Bronchial epithelial cell (primary cell): ENCODE results near the gene SIGLEC10. TPM values are rescaled to one million over a fixed set of nuclear protein-coding genes. Genes with fewer than 3 reads are reported as not detected.
A peak's percentile ranks its signal among the peaks of the same experiment; 100 is the strongest.
"Not testable (repeated sequence)": the region's sequence is repeated elsewhere in the genome, so short reads cannot be mapped to it uniquely, and the experiment has no call there.

Source experiments
- DNase-seq: peaks from one replicate; pipeline ENCODE4 v3.0.0-alpha.2; 2010; ENCODE audit warnings: low read depth
- FAIRE-seq: peaks from 2 replicates; lab custom pipeline; 2011; peaks lifted over from hg19 to GRCh38; lab: Jason Lieb, UNC
- H3K27me3 ChIP-seq: 2 replicates; pipeline ENCODE4 v1.5.1; 2011; ENCODE audit warnings: low read length; ENCODE audit not compliant: control insufficient read depth, insufficient read depth
- H3K36me3 ChIP-seq: 2 replicates; pipeline ENCODE4 v1.5.1; 2011; ENCODE audit warnings: low read length; ENCODE audit not compliant: control insufficient read depth, insufficient read depth
- H3K4me3 ChIP-seq: 2 replicates; pipeline ENCODE4 v1.5.1; 2011; ENCODE audit warnings: mild to moderate bottlenecking, low read depth, low read length, control low read depth
- total RNA-seq: library from RNA; depleted of rRNA; stranded (reverse); fragments of >200 nt; gene quantifications from 2 replicates; pipeline ENCODE4 v1.2.1, GENCODE V29; 2014
- TF ChIP-seq, protein P1 (sequence below): IDR thresholded peaks from 2 replicates; pipeline ENCODE4 v1.5.1; 2011; ENCODE audit warnings: mild to moderate bottlenecking, moderate library complexity, low read length, control low read depth, inconsistent platforms; ENCODE audit not compliant: insufficient read depth, severe bottlenecking

SIGLEC10 gene
- total RNA-seq, 1 donor from 2014 or later, result not detected

DNA sequence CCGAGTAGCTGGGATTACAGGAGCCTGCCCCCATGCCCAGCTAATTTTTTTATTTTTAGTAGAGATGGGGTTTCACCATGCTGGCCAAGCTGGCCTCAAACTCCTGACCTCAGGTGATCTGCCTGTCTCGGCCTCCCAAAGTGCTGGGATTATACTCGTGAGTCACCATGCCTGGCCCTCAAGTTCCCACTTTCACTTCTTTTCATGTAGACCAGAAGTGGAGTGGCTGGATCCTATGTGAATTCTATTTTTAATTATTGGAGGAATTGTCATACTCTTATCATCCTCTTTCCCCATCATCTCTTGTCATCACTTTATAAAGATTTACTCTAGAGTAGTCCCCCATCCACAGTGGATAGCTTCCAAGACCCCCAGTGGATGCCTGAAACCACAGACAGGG lies 12.8 kb upstream of the SIGLEC10 start:
- H3K36me3 ChIP-seq, result no peaks in the 10 kb centered on the region
- no peak overlapping the region for H3K4me3 ChIP-seq
- DNase-seq, result no peak
- no peak for FAIRE-seq
- TF ChIP-seq, protein P1, sequence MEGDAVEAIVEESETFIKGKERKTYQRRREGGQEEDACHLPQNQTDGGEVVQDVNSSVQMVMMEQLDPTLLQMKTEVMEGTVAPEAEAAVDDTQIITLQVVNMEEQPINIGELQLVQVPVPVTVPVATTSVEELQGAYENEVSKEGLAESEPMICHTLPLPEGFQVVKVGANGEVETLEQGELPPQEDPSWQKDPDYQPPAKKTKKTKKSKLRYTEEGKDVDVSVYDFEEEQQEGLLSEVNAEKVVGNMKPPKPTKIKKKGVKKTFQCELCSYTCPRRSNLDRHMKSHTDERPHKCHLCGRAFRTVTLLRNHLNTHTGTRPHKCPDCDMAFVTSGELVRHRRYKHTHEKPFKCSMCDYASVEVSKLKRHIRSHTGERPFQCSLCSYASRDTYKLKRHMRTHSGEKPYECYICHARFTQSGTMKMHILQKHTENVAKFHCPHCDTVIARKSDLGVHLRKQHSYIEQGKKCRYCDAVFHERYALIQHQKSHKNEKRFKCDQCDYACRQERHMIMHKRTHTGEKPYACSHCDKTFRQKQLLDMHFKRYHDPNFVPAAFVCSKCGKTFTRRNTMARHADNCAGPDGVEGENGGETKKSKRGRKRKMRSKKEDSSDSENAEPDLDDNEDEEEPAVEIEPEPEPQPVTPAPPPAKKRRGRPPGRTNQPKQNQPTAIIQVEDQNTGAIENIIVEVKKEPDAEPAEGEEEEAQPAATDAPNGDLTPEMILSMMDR, result no peak
- no peaks in the 10 kb centered on the region for H3K27me3 ChIP-seq

DNA sequence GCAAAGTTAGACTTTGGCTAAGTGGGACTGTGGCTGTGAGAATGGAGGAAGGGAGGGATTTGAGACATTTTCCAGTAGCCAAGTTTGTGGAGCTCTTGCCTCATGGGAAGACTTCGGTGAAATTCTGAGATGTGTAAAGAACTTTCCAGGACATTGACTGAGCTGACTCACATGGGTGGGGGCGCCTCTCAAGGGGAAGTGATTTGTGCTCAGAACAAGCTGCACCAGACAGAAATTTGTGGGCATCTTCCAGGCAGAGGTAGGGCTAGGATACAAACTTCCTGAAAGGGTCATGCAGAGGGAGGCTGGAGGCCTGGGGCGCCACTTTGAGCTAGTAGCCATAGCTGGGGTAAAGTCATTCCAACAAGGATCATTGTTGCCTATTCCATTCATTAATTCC lies 9.8 kb upstream of the SIGLEC10 start:
- TF ChIP-seq, protein P1, result no peak
- H3K4me3 ChIP-seq, result no peak overlapping the region
- no peaks in the 10 kb centered on the region for H3K27me3 ChIP-seq
- FAIRE-seq, result no peak
- DNase-seq, result no peak
- no peaks in the 10 kb centered on the region for H3K36me3 ChIP-seq

DNA sequence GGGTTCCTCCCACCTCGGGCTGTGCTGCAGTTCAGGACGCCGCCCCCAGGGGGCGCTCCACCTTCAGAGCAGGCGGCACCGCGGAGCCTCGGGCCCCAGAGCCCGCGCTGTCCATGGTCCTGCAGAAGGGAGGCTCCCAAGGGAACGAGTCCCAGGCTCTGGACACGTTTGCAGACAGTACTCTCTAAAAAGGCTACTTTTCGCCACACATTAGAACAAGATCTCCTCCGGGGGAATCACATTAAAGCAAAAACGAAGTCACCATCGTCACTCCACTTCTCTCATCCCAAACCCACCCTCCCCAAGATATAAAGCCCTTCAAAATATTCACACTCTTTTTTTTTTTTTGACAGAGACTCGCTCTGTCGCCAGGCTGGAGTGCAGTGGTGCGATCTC lies 4.6 kb upstream of the SIGLEC10 start:
- H3K4me3 ChIP-seq, result no peak overlapping the region
- peak; percentile 26 for DNase-seq
- H3K36me3 ChIP-seq, result no peaks in the 10 kb centered on the region
- no peaks in the 10 kb centered on the region for H3K27me3 ChIP-seq
- TF ChIP-seq, protein P1, result peak; percentile 96
- no peak for FAIRE-seq

DNA sequence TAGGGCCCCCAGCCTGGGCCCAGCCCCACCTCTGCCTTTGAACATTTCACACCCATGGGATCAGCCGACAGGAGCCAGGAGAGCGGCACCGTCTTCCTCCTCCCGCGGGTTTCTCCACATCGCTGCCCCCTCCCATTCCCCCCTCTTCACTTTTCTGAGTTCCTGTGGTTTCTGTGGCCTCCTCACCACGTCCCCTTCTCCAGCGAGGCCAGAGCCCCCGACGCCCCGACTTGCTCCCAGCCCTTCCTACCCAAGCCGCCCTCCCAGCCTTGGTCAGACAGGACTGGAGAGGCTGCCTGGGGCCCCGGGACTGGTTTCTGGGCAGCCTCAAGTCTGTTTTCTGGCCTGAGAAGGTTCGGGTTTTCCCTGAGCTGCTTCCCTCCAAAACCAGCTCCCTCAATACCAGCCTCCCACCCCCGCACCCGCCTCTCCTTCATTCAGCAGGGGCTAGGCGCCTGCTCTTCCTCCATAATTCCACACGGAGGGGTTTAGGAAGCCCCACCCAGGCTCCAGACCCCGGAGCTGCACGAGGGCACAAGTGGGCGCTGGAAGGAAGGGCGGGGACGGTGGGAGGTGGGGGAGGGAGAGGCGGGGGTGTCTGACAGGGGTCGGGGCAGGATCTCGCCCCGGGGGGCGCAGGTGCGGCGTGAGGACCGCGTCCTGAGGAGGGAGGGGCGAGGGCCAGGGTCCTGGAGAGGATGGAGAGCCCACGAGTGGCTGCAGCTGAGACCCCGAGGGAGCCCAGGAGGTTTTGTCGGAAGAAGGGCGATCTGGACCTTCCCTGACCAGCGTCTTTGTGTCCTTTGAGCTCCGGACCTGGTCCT lies 4.0 kb upstream of the SIGLEC10 start:
- FAIRE-seq (no peak), DNase-seq (no peak)
- Histone ChIP-seq H3K36me3 (no peaks in the 10 kb centered on the region), H3K27me3 (no peaks in the 10 kb centered on the region), H3K4me3 (no peak overlapping the region)
- TF ChIP-seq, protein P1, result no peak

DNA sequence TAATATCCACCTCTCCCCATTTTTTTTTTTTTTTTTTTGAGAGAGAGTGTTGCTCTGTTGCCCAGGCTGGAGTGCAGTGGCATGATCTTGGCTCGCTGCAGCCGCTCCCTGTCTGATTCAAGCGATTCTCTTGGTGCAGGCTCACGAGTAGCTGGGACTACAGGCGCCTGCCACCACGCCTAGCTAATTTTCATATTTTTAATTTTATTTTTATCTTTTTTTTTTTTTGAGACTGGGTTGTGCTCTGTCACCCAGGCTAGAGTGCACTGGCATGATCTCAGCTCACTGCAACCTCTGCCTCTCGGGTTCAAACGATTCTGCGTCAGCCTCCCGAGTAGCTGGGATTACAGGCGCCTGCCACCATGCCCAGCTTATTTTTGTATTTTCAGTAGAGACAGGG lies 3.1 kb upstream of the SIGLEC10 start:
- H3K27me3 ChIP-seq, DNase-seq, FAIRE-seq, H3K4me3 ChIP-seq, H3K36me3 ChIP-seq: not testable (repeated sequence)

DNA sequence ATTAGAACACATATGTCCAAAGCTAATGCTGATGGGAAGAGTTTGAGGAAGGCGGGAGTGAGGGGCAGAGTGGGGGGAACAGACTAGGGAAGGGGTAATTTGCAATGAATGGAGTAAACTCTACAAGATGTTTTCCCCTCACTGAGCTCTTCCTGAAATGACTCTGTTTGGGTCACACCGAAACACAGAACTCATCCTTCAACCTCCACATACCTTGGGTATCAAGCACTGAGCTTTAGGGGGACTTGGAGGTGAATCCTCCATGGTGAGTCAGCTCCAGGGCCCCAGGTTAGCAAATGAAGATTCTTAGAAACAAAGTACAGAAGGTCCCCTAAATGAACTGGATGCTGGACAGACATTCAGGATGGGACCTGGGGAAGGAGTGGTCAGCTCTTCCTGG lies 1.3 kb upstream of the SIGLEC10 start:
- H3K4me3 ChIP-seq, result no peak overlapping the region
- no peak for DNase-seq
- no peaks in the 10 kb centered on the region for H3K27me3 ChIP-seq
- no peak for FAIRE-seq
- H3K36me3 ChIP-seq, result no peaks in the 10 kb centered on the region
- TF ChIP-seq, protein P1, result no peak
